ENCODE results near the gene RAPSN.

- TF ChIP-seq POLR2AphosphoS5 (IDR thresholded peaks at IDR 0.05; ENCODE audit: borderline replicate concordance, low read depth, low read length) (no peak), EZH2 (IDR thresholded peaks at IDR 0.05) (no peak)
These were observed 21.7 kb upstream of the RAPSN start for GRCh38 chr11:47470671-47471070.
